GM12875 (cell line): ENCODE data around the gene CCDC197.

ENCODE experiments used
- H3K4me3 ChIP-seq: one replicate; pipeline ENCODE4 v1.5.1; 2011; ENCODE audit warnings: low read depth, low read length, control low read depth
- CTCF ChIP-seq: IDR thresholded peaks from 2 replicates; pipeline ENCODE4 v1.5.1; 2011; ENCODE audit warnings: low read depth, mild to moderate bottlenecking, control low read depth, inconsistent platforms, low read length, moderate library complexity, borderline replicate concordance; ENCODE audit not compliant: insufficient read depth

The CCDC197 gene

DNA sequence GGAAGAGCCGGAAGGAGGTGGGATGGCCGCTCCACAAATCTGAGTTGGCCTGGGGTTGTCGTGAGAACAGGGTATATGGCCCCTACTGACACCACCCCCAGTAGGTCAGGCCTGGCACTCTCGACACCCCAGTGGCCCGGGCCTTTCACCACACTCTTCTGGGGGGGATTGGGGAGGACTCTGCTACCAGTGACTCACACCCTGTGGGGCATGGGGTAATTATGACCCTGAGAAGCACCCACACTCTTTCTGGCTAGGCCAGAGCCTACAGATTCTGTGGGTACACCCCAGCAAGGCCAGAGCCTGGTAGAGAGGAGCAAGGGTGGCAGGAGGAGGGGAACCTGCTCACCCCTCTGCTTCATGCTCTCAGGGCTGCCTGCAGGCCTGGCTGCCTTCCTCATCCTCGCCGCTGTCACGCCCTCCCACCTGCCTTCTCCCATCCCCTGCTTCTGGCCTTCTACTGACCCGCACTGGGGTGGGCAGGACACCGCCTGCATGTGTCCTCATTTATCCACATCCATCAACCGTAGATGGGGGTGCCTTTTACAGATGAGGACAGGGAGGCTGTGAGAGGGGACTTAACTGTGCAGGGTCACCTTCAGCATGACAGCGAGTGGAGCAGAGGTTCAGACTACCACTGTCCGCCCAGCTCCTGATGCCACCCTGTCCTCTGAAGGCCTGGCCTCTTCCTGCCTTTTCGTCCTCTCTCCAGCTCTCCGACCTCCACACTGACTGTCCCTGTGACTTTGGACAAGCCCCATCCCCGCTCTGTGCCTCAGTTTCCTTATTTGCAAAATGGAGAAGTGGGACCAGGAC lies 39.1 kb upstream of the CCDC197 start:
- no peak for TF ChIP-seq CTCF
- H3K4me3 ChIP-seq = no peak overlapping the region

DNA sequence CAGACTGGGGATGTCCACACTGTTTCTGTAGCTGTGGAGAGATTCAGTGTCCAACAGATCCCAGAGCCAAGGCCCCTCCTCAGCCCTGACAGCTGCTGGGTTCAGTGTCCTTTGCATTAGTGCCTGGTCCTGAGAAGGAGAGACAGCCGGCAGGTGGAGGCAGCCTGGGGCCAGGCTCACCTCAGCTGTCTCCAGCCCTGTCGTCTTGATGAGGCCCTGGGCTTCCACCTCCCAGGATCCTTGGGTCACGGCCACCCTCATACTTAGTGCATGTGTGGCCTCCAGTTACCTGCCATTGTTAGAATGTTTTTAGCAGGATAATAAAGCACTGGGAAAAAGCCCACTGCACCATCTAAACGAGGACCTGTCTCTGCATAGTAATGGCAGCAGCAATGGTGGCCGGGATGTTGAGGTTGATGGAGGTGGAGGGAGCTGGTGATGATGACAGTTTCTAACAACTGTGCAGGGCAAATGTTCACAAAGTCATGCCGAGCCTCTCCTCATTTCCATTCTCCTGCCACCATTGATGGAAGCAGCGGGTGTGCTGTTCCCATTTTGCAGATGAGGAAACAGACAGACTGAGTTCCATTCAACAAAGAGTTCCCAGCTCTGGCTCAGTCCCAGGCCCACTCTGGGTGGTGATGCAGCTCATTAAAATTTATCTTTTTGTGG lies 38.4 kb upstream of the CCDC197 start:
- H3K4me3 ChIP-seq = no peak overlapping the region
- no peak for TF ChIP-seq CTCF

GRCh38 chr14:93959239-93960107 lies 37.6 kb upstream of the CCDC197 start:
- no peak for TF ChIP-seq CTCF
- no peak overlapping the region for H3K4me3 ChIP-seq

DNA sequence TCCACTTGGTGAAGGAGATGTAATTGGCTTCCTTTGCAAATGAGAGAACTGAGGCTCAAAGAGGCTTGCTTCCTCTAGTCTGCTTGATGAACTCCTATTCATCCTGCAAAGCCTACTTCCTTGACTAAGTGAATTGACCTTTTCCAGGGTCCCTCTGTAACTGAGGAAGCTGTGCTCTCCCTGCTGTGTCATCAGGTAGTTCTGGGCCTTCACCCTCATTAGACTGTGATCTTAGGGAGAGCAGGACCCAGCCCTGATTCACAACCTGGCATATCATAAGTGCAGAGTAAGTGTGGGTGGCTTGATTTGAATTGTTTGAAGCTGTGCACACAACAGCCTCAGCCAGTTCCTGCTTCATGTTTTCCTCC lies 37.0 kb upstream of the CCDC197 start:
- H3K4me3 ChIP-seq = no peak overlapping the region
- TF ChIP-seq CTCF = no peak

DNA sequence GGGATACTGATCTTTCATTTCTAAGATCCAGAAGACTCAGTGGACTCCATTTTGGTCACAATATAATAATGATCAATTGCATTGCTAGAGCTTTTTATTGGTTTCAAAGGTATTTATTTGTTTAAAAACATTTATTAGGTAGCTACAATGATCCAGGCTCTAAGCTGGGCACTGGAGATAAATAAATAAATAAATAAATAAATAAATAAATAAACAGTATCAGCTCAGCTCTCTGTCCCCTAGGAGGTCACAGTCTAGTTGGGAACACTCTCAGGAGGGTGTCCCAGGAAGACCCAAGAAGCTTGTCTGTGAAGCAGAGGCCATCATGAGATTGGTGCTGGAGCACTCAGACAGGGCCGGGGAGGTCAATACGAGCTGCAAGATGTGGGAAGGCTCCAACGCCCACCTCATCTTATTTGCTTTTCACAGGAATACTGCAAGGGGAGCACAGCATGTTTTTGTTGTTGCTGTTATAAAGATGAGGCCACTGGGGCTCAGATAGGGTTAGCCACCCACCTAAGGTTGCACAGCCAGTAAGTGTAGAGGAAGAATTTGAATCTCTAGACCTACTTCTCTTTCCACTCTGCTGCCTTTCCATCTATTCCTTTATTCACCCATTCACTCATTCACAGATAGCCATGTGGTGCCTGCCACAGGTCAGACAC lies 36.2 kb upstream of the CCDC197 start:
- no peak overlapping the region for H3K4me3 ChIP-seq
- TF ChIP-seq CTCF = no peak

- H3K4me3 ChIP-seq = no peak overlapping the region
- TF ChIP-seq CTCF = no peak
These were observed 35.5 kb upstream of the CCDC197 start for GRCh38 chr14:93961620-93962019.
